GM21447 (cell line): ENCODE measurements around the gene BSDC1.

ENCODE experiments used
- ATAC-seq: cut with Tn5 transposase; IDR thresholded peaks from one replicate; pipeline ENCODE4 v1.9.1; 2021; ENCODE audit not compliant: unreplicated experiment

The BSDC1 gene

GRCh38 chr1:32337855-32338636 is 56.2 kb downstream of the BSDC1 start:
- no peak for ATAC-seq

GRCh38 chr1:32336963-32337675 is 57.1 kb downstream of the BSDC1 start:
- peak; percentile 37 for ATAC-seq

DNA sequence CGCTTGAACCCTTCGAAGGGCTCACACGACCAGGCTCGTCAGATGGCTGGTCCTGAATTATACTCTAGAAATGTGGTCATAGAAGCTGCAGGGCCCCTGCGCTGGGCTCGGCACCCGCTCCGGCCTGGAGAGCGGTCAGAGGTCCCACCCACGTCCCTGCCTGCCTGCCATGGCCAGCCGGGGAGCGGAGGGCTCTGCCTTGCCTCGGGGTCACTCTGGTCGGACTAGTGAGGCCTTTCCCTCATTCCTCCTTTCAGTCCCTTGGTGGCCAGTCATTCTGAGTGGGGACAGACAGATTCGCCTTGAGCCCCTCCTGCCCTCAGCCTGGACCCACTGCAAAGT is 57.7 kb downstream of the BSDC1 start:
- ATAC-seq, result no peak

- ATAC-seq, result no peak
These were observed 58.3 kb downstream of the BSDC1 start, which contains the start of gene MARCKSL1 for GRCh38 chr1:32335790-32336590. Gene MARCKSL1, minus strand, starts transcription at chr1:32336233. Its CDS starts 200 bp downstream, at chr1:32336033.

DNA sequence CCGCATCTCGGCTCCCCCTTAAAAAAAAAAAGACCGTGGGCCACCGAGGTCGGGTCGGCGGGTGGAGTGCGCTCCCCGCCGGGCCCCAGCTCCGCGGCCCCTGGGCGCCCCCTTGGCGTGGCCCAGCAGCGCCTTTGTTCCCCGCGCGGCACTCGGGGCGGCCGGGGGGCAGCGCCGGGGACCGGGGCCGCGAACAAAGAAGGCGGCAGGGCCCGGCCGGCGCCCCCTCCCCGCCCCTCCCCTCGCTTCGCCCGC is 58.8 kb downstream of the BSDC1 start:
- ATAC-seq, result no peak

- ATAC-seq, result no peak
These were observed 59.2 kb downstream of the BSDC1 start for GRCh38 chr1:32334864-32335534.

GRCh38 chr1:32334274-32334861 is 59.9 kb downstream of the BSDC1 start:
- ATAC-seq, result no peak

DNA sequence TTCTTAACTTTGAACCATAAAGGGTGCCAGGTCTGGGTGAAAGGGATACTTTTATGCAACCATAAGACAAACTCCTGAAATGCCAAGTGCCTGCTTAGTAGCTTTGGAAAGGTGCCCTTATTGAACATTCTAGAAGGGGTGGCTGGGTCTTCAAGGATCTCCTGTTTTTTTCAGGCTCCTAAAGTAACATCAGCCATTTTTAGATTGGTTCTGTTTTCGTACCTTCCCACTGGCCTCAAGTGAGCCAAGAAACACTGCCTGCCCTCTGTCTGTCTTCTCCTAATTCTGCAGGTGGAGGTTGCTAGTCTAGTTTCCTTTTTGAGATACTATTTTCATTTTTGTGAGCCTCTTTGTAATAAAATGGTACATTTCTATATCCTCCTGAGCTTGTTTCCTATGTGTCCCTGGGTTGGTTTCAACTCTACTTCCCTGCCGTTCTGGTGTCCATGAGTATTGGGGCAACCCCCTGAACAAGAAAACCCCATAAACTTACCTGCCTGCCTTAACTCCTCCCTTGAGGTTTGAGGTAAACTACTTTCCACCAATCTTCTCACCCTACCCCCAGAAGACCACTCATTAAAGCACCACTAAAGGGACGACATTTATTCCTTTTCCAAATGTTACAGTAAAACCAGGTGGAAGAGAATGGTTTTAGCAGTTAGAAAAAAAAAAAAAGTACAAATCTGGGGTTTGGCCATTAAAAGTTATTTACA is 60.8 kb downstream of the BSDC1 start:
- ATAC-seq, result no peak

DNA sequence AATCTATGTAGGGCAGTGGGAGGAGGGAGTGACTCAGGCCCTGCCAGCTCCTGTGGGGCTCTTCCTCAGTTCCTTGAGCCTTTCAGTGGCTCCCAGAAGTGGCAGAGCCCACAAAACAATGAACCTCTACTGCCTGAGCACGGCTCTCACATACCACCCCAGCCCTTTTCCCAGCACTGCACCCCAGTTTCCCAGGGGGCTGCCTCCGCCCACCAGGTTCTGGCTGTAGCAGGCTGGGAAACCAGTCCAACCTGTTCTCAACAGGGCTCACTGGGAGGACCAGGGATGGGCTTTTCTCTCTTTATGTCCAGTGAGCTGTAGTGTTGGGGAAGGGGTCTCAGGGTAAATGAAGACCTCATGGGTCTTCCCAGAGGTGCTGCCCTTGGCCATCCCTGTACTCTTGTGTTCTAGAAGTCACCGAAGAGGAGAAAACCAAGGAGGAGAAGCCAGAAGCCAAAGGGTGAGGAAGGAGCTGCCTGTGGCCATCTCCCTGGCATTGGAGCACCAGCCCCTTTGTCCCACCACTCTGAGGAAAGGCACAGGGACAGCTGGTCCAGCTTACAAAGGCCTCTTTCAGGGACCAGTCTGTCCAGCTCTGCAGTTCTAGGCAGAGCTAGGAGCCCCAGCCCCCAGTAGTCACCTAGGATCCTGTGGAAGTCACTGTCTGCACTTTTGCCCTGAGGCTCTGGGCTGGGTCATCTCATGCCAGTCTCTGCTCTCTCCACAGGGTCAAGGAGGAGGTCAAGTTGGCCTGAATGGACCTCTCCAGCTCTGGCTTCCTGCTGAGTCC is 61.8 kb downstream of the BSDC1 start:
- no peak for ATAC-seq

DNA sequence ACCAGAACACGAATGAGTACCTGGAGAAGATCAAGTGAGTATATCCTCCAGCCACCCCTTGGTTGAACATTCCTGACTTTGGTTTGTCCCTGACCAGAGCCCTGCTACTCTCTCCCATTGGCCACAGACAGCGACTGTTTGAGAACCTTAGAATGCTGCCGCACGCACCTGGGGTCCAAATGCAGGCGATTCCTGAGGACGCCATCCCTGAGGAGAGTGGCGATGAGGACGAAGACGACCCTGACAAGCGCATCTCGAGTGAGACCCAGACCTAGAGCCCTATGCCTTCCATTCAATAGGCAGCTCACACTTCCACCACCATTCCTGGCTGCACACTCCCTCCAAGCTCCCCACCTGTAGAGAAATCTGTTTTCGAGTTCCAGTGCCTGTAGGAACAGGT is 62.7 kb downstream of the BSDC1 start:
- ATAC-seq, result no peak

DNA sequence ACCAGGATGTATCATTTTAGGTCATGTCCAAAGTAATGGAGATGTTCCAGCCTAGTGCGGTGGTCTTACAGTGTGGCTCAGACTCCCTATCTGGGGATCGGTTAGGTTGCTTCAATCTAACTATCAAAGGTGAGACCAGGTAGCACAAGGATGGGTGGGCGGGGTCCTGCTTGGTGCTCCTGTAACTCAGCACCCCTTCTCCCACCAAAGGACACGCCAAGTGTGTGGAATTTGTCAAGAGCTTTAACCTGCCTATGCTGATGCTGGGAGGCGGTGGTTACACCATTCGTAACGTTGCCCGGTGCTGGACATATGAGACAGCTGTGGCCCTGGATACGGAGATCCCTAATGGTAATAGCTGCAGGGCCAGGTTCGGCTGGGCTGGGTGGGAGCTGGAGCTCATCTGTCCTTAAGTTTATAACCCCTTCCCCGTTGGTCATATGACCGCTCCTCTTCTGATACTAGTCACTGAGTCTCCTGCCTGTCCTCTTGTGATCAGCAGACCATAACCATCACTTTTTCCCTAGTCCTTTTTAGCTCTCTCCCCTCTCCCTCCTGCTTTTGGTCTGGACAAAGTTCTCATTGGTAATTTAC is 63.6 kb downstream of the BSDC1 start:
- ATAC-seq, result no peak

GRCh38 chr1:32329931-32330466 is 64.2 kb downstream of the BSDC1 start:
- no peak for ATAC-seq

GRCh38 chr1:32327204-32327603 is 67.0 kb downstream of the BSDC1 start:
- ATAC-seq, result no peak

DNA sequence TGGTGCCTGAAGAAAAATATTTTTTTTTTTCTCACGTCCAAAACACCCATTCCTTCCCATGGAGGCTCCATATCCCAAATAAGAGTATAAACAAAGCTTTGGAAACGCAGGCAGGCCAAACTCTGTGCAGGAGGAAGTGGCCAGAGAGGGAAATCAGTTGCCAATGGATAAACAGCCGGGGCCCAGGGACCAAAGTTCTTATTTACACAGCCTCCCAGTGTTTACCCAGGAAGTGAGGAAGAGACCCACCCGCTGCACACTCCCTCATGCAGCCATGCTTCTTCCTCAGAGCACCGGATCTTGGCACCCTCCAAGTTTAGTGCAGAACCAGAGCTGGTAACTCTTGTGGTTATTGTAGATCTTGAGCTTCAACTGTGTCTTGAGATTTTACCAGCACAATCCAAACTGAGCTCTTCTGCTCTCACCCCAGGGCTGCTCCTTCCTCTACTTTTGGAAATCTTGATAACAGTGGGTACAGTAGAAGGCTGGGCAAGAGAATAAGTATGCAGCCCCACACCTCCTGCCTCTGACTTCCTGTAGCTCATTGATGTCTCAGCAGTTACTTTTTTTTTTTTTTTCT is 72.4 kb downstream of the BSDC1 start:
- no peak for ATAC-seq

GRCh38 chr1:32318127-32318869 is 75.9 kb downstream of the BSDC1 start:
- ATAC-seq, result no peak

- no peak for ATAC-seq
These were observed 77.4 kb downstream of the BSDC1 start for GRCh38 chr1:32316903-32317277.
